ENCODE results near the gene CMIP.

Gene CMIP

DNA sequence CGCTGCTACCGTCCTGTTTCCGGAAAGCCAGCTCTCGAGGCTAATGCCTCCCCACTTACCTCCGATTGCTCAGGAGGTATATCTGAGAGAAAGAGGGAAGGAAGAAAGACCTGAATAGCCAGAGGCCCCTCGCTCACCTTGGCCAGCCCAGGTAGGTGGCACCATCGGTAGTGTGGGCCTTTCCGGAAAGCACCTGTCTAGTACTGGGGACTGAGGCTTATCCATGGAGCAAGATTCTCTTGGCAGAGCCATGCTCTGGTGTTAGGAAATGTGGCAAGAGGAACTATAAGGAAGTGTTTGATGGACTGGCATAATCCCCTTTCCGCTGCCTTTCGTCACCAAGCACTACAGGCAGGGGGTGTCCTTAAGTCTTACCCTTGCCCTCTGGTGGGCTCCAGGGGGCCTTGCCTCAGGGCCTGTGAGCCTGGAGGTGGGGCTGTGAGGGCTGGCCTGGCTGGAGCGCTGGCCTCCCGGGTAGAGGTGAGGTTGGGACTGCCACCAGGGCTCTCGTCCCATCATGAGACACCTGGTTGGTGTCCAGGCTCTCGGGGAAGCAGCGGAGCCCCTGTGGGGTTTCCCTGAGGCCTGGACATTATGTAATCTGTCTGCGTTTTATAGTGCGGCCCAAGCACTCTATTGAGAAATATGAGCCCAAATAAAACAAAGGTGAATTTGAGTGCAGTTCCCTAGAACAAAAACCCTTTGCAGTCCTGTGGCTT is 2.9 kb downstream of the CMIP start:
- peaks cover 62% of the 10 kb centered on the region for H3K4me1 Mint-ChIP-seq
- H3K27me3 Mint-ChIP-seq (ENCODE audit: low read depth) = peaks cover 17% of the 10 kb centered on the region
- TF ChIP-seq, protein P1, sequence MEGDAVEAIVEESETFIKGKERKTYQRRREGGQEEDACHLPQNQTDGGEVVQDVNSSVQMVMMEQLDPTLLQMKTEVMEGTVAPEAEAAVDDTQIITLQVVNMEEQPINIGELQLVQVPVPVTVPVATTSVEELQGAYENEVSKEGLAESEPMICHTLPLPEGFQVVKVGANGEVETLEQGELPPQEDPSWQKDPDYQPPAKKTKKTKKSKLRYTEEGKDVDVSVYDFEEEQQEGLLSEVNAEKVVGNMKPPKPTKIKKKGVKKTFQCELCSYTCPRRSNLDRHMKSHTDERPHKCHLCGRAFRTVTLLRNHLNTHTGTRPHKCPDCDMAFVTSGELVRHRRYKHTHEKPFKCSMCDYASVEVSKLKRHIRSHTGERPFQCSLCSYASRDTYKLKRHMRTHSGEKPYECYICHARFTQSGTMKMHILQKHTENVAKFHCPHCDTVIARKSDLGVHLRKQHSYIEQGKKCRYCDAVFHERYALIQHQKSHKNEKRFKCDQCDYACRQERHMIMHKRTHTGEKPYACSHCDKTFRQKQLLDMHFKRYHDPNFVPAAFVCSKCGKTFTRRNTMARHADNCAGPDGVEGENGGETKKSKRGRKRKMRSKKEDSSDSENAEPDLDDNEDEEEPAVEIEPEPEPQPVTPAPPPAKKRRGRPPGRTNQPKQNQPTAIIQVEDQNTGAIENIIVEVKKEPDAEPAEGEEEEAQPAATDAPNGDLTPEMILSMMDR (IDR thresholded peaks at IDR 0.05; ENCODE audit: unreplicated experiment in 3 of 3) = no peak
- peaks cover 4% of the 10 kb centered on the region for H3K36me3 Mint-ChIP-seq (ENCODE audit: low read depth)
- peak overlapping the region; percentile 73 to 93 (median 89) for H3K27ac Mint-ChIP-seq
- no peaks in the 10 kb centered on the region for H3K9me3 Mint-ChIP-seq
- peak overlapping the region; percentile 90 to 93 (median 92) for H3K4me3 Mint-ChIP-seq

DNA sequence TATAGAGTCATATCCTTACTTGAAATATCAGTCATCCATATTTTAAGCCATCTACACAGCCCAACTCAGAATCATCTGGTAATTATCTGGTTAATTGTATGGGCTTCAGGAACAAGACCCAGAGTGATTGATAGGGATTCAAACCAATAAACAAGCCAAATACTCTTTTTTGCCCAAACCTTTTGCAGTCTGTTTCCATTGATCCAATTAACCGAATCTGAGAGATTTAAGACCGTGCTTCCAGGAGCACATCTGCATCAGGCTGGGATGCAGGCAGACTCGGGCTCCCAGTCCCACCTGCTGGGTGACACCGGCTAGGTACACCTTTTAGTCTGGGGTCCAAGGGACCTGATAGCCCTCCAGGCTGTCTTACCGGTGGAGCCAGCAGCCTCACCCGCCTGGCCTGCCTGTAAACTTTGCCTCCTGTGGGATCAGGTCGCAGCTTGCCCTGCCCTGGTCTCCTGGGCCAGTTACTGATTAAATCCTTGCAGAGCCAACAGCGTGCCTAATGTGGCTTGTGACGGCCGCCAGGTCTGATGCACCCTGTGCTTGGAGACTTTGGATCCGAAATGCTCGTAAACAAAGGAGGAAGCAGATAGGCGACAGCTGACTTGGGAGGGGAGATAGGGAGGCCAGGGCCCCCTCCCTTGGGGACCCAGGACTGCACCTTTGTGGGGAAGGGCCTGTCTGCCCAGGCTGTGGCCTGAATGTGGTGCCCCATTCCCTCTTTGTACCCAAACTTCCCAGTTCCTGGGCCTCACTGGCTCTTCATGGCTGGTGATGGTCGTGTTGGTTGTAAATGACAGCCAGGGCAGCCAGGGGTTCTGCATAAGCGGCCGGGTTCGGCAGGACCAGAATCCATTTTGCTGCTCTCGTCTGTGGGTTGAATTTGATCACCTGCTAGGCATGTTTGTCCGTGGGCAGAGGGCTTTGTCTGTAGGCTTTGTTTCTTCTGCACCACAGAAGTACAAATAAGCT is 3.8 kb downstream of the CMIP start:
- peaks cover 9% of the 10 kb centered on the region for H3K27me3 Mint-ChIP-seq (ENCODE audit: low read depth)
- peaks cover 68% of the 10 kb centered on the region for H3K4me1 Mint-ChIP-seq
- H3K27ac Mint-ChIP-seq = peak overlapping the region; percentile 73 to 93 (median 89)
- peak overlapping the region; percentile 79 to 93 (median 85) for H3K4me3 Mint-ChIP-seq
- TF ChIP-seq, protein P1 (IDR thresholded peaks at IDR 0.05; ENCODE audit: unreplicated experiment in 3 of 3) = no peak
- H3K36me3 Mint-ChIP-seq (ENCODE audit: low read depth) = peaks cover 4% of the 10 kb centered on the region
- H3K9me3 Mint-ChIP-seq = no peaks in the 10 kb centered on the region

DNA sequence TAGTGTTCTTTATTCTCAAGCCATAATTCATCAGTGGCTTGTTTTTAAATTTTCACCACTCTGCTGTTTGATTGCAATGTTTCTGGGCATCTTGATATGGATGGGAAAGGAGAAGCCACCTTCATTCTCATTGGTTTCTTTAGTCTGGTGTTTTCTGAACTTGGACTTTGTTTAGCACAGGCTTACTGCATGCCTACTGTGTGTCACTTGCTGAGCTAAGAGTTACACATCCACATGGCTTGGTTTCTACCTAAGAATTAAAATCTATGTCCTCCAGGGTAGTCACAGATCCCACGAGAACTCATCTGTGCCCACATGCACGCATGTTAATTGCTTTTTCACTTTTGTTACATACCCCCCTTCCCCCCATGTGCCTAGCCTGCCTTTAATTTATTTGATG is 4.6 kb downstream of the CMIP start:
- Mint-ChIP-seq H3K4me3 (peak overlapping the region; percentile 53 to 85 (median 59)), H3K27ac (peak overlapping the region; percentile 73 to 93 (median 89)), H3K27me3 (ENCODE audit: low read depth) (peaks cover 5% of the 10 kb centered on the region), H3K36me3 (ENCODE audit: low read depth) (peaks cover 4% of the 10 kb centered on the region), H3K9me3 (no peaks in the 10 kb centered on the region), H3K4me1 (peaks cover 68% of the 10 kb centered on the region)
- TF ChIP-seq, protein P1 (IDR thresholded peaks at IDR 0.05; ENCODE audit: unreplicated experiment in 3 of 3) = no peak

DNA sequence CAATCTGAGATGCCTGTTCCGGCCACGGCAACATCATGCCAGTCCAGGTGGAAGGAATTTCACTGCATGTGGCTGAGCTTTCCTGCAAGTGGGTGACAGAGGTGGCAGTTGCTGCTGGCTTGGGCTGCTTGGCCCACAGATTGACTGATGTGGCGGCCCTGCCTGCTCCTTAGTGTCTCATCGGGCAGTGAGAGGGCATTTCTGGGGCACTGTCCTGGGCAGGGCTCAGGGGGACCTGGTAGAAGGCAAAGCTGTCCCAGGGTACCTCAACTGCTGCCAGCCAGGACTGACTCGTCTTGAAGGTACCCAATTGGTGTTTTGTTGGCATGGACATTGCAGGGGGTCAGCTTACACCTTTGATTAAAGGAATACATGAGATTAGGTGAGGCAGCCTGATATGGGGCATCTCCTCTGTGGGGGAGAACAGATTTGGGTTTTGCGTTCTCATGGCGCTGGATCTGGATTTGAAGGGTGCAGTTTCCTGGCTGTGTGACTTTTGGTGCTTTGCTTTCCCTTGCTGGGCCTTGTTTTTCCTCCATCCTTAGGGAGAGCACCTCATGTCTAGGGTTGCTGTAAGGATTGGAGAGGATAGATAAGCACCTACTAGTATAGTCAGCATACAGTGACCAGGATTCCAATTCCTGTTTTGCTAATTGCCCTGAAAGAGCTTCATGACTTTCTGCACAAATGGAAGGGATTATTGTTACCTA is 5.4 kb downstream of the CMIP start:
- peaks cover 68% of the 10 kb centered on the region for H3K4me1 Mint-ChIP-seq
- TF ChIP-seq, protein P1 (IDR thresholded peaks at IDR 0.05; ENCODE audit: unreplicated experiment in 3 of 3) = no peak
- H3K9me3 Mint-ChIP-seq = no peaks in the 10 kb centered on the region
- H3K27me3 Mint-ChIP-seq (ENCODE audit: low read depth) = peaks cover 5% of the 10 kb centered on the region
- H3K36me3 Mint-ChIP-seq (ENCODE audit: low read depth) = peaks cover 4% of the 10 kb centered on the region
- H3K4me3 Mint-ChIP-seq = peak overlapping the region in 1 of 3 experiments; percentile 47
- peak overlapping the region in 2 of 3 experiments; percentile 63 to 93 for H3K27ac Mint-ChIP-seq

DNA sequence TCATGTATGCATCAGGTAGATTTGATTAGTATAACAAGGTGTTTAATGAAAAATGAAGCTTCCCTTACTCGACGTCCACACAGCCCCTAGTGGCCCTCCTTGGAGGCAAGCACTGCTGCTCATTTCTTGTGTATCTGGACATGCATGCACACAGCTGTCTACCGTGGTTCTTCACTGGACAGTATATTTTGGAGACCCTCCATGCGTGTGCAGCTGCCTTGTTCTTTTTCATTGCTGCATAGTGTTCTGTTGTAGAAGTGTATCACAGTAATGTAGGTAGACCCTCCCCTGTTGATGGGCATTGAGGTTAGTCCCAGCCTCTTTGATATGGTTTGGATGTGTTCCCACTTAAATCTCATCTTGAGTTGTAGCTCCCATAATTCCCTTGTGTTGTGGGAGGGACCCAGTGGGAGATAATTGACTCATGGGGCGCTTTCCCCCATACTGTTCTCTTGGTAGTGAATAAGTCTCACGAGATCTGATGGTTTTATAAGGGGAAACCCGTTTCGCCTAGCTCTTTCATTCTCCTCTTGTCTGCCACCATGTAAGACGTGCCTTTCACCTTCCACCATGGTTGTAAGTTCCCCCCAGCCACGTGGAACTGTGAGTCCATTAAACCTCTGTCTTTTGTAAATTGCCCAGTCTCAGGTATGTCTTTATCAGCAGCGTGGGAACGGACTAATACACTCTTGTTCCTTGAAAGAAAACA is 6.3 kb downstream of the CMIP start:
- peaks cover 3% of the 10 kb centered on the region for H3K27me3 Mint-ChIP-seq (ENCODE audit: low read depth)

More for the DNA sequence above, 6.3 kb downstream of the CMIP start:
- H3K4me1 Mint-ChIP-seq = peaks cover 66% of the 10 kb centered on the region
- H3K9me3 Mint-ChIP-seq = no peaks in the 10 kb centered on the region
- TF ChIP-seq, protein P1 (IDR thresholded peaks at IDR 0.05; ENCODE audit: unreplicated experiment in 3 of 3) = no peak
- no peak overlapping the region for H3K4me3 Mint-ChIP-seq
- peak overlapping the region in 1 of 3 experiments; percentile 93 for H3K27ac Mint-ChIP-seq
- H3K36me3 Mint-ChIP-seq (ENCODE audit: low read depth) = peaks cover 4% of the 10 kb centered on the region
